ENCODE data around the gene BATF2. TPM values are rescaled to one million over a fixed set of nuclear protein-coding genes. Genes with fewer than 3 reads are reported as not detected.

BATF2 gene
- total and polyA plus RNA-seq, 3 donors from 2014 or later: 0.94 to 2.7 (median 1.5) TPM

- no peaks in the 10 kb centered on the region for H3K4me1 ChIP-seq
- TF ChIP-seq POLR2A (IDR thresholded peaks at IDR 0.05) (no peak), CTCF (IDR thresholded peaks at IDR 0.05) (no peak)
Observed at GRCh38 chr11:65021509-65021908, 24.7 kb upstream of the BATF2 start.

GRCh38 chr11:65021003-65021402 is 24.2 kb upstream of the BATF2 start:
- Histone ChIP-seq H3K36me3 (ENCODE audit: low read depth, missing control alignments) (no peaks in the 10 kb centered on the region), H3K27me3 (no peaks in the 10 kb centered on the region), H3K4me3 (no peak overlapping the region), H3K27ac (no peak overlapping the region), H3K9me3 (no peaks in the 10 kb centered on the region), H3K4me1 (no peaks in the 10 kb centered on the region)
- TF ChIP-seq CTCF (IDR thresholded peaks at IDR 0.05): no peak
- TF ChIP-seq POLR2A (IDR thresholded peaks at IDR 0.05): no peak
- intact Hi-C loops (cut with DNase I; ENCODE audit: low total_unique reads): no loop called here
- DNase-seq: no peak
- 79 to 89% methylated on average over 3 of the region's 3 CpGs for WGBS, 2 donors

More at GRCh38 chr11:65021509-65021908, 24.7 kb upstream of the BATF2 start:
- no peak for DNase-seq
- no peaks in the 10 kb centered on the region for H3K36me3 ChIP-seq (ENCODE audit: low read depth, missing control alignments)
- intact Hi-C loops (cut with DNase I; ENCODE audit: low total_unique reads): no loop called here
- H3K27ac ChIP-seq: no peak overlapping the region
- no peak overlapping the region for H3K4me3 ChIP-seq
- 93% methylated on average over 11 of the region's 11 CpGs; no CpG with 5 or more reads in 1 of the 2 donors for WGBS, 2 donors
- no peaks in the 10 kb centered on the region for H3K9me3 ChIP-seq
- H3K27me3 ChIP-seq: no peaks in the 10 kb centered on the region

- no peaks in the 10 kb centered on the region for H3K27me3 ChIP-seq
- intact Hi-C loops (cut with DNase I; ENCODE audit: low total_unique reads): loop anchor here (10.0 kb wide), 2 partner anchors 95 to 175 kb away; partner anchors contain the start of genes CDC42BPG, TM7SF2 and ZNHIT2
- no peak for DNase-seq
- H3K27ac ChIP-seq: no peak overlapping the region
- 85 to 94% methylated on average over 7 of the region's 7 CpGs for WGBS, 2 donors
- TF ChIP-seq CTCF (IDR thresholded peaks at IDR 0.05) (no peak), POLR2A (IDR thresholded peaks at IDR 0.05) (no peak)
- H3K4me1 ChIP-seq: no peaks in the 10 kb centered on the region
- no peak overlapping the region for H3K4me3 ChIP-seq
- H3K36me3 ChIP-seq (ENCODE audit: low read depth, missing control alignments): no peaks in the 10 kb centered on the region
- H3K9me3 ChIP-seq: no peaks in the 10 kb centered on the region
Observed at GRCh38 chr11:65019824-65020223, 23.1 kb upstream of the BATF2 start.

- Histone ChIP-seq H3K9me3 (no peaks in the 10 kb centered on the region), H3K27me3 (no peaks in the 10 kb centered on the region), H3K36me3 (ENCODE audit: low read depth, missing control alignments) (no peaks in the 10 kb centered on the region), H3K4me3 (no peak overlapping the region), H3K4me1 (no peaks in the 10 kb centered on the region), H3K27ac (no peak overlapping the region)
- no peak for TF ChIP-seq POLR2A (IDR thresholded peaks at IDR 0.05)
- TF ChIP-seq CTCF (IDR thresholded peaks at IDR 0.05): no peak
- intact Hi-C loops (cut with DNase I; ENCODE audit: low total_unique reads): loop anchor here (10.0 kb wide), 2 partner anchors 97 to 173 kb away; partner anchors contain the start of genes CDC42BPG, TM7SF2 and ZNHIT2
- DNase-seq: no peak
- WGBS, 2 donors: 94 to 99% methylated on average over 6 of the region's 6 CpGs
Observed at GRCh38 chr11:65017937-65018336, 21.2 kb upstream of the BATF2 start.

GRCh38 chr11:65016705-65017104 is 19.9 kb upstream of the BATF2 start:
- intact Hi-C loops (cut with DNase I; ENCODE audit: low total_unique reads): loop anchor here (10.0 kb wide), 2 partner anchors 98 to 172 kb away; partner anchors contain the start of genes CDC42BPG, TM7SF2 and ZNHIT2
- no peak for TF ChIP-seq POLR2A (IDR thresholded peaks at IDR 0.05)
- no peak for TF ChIP-seq CTCF (IDR thresholded peaks at IDR 0.05)
- H3K27me3 ChIP-seq: no peaks in the 10 kb centered on the region
- no peaks in the 10 kb centered on the region for H3K36me3 ChIP-seq (ENCODE audit: low read depth, missing control alignments)
- no peaks in the 10 kb centered on the region for H3K4me1 ChIP-seq
- WGBS, 2 donors: 75 to 84% methylated on average over 4 of the region's 4 CpGs
- H3K4me3 ChIP-seq: no peak overlapping the region
- no peaks in the 10 kb centered on the region for H3K9me3 ChIP-seq
- no peak overlapping the region for H3K27ac ChIP-seq
- DNase-seq: no peak
